OCI-LY3 (cell line): Measurements from ENCODE around the gene TBX6.

Source experiments
- H2AFZ ChIP-seq: fragments of 200-600, 300-600 bp; shearing (Covaris generic); 2 replicates; pipeline ENCODE4 v1.6.0; 2014; ENCODE audit warnings: antibody characterized with exemption, low read depth, low read length
- H3K27ac ChIP-seq: fragments of 200-600, 300-600 bp; sonication (generic); 2 replicates; pipeline ENCODE4 v1.5.1; 2014; ENCODE audit warnings: mild to moderate bottlenecking, low read length, moderate library complexity, mixed read lengths
- H3K27me3 ChIP-seq: fragments of 200-600, 300-600 bp; sonication (generic); 2 replicates; pipeline ENCODE4 v1.6.1; 2014; ENCODE audit warnings: low read depth, low read length, mixed read lengths
- H3K36me3 ChIP-seq: fragments of 200-600, 300-600 bp; sonication (generic); replicated peaks from 2 replicates; pipeline ENCODE3; 2014; ENCODE audit warnings: low read depth, low read length, mixed read lengths
- H3K4me1 ChIP-seq: fragments of 300-600, 200-600 bp; sonication (generic); 2 replicates; pipeline ENCODE4 v1.6.1; 2014; ENCODE audit warnings: low read length, mixed read lengths
- H3K4me2 ChIP-seq: fragments of 200-600, 300-600 bp; sonication (generic); 2 replicates; pipeline ENCODE4 v1.6.1; 2014; ENCODE audit warnings: low read length, mixed read lengths
- H3K4me3 ChIP-seq: fragments of 300-600, 200-600 bp; sonication (generic); 2 replicates; pipeline ENCODE4 v1.5.1; 2014; ENCODE audit warnings: antibody characterized with exemption, mild to moderate bottlenecking, low read length, moderate library complexity
- H3K79me2 ChIP-seq: fragments of 300-600, 200-600 bp; shearing (Covaris generic); 2 replicates; pipeline ENCODE4 v1.6.1; 2014; ENCODE audit warnings: mild to moderate bottlenecking, low read length, mixed read lengths
- H3K9ac ChIP-seq: fragments of 300-600, 200-600 bp; shearing (Covaris generic); 2 replicates; pipeline ENCODE4 v1.6.0; 2014; ENCODE audit warnings: mild to moderate bottlenecking, low read length, moderate library complexity
- H3K9me3 ChIP-seq: fragments of 200-600, 300-600 bp; shearing (Covaris generic); 2 replicates; pipeline ENCODE4 v1.6.1; 2014; ENCODE audit warnings: low read length, mixed read lengths; ENCODE audit not compliant: insufficient read depth
- H4K20me1 ChIP-seq: fragments of 200-600, 300-600 bp; sonication (generic); 2 replicates; pipeline ENCODE4 v1.6.1; 2016; ENCODE audit warnings: low read length, mixed read lengths; ENCODE audit not compliant: insufficient read depth
- CTCF ChIP-seq: fragments of 200-600, 300-600 bp; sonication (generic); IDR thresholded peaks from 2 replicates; pipeline ENCODE4 v1.5.1; 2014; ENCODE audit warnings: antibody characterized with exemption, low read length, low read depth
- EZH2phosphoT487 ChIP-seq: fragments of 200-600 bp; shearing (Covaris generic); IDR thresholded peaks from 2 replicates; pipeline ENCODE4 v1.6.1; 2018; ENCODE audit warnings: antibody characterized with exemption, mixed run types, low read depth

Gene TBX6

GRCh38 chr16:30084096-30084815, 7.5 kb downstream of the TBX6 start:
- Histone ChIP-seq H3K9ac (no peak overlapping the region), H3K79me2 (peaks cover 8% of the 10 kb centered on the region), H3K4me1 (no peaks in the 10 kb centered on the region), H3K4me2 (no peak overlapping the region), H3K27me3 (no peaks in the 10 kb centered on the region), H4K20me1 (no peaks in the 10 kb centered on the region), H3K36me3 (peaks cover 50% of the 10 kb centered on the region), H3K9me3 (no peaks in the 10 kb centered on the region), H2AFZ (no peak overlapping the region), H3K4me3 (no peak overlapping the region), H3K27ac (no peak overlapping the region)
- TF ChIP-seq CTCF, result no peak
- no peak for TF ChIP-seq EZH2phosphoT487

DNA sequence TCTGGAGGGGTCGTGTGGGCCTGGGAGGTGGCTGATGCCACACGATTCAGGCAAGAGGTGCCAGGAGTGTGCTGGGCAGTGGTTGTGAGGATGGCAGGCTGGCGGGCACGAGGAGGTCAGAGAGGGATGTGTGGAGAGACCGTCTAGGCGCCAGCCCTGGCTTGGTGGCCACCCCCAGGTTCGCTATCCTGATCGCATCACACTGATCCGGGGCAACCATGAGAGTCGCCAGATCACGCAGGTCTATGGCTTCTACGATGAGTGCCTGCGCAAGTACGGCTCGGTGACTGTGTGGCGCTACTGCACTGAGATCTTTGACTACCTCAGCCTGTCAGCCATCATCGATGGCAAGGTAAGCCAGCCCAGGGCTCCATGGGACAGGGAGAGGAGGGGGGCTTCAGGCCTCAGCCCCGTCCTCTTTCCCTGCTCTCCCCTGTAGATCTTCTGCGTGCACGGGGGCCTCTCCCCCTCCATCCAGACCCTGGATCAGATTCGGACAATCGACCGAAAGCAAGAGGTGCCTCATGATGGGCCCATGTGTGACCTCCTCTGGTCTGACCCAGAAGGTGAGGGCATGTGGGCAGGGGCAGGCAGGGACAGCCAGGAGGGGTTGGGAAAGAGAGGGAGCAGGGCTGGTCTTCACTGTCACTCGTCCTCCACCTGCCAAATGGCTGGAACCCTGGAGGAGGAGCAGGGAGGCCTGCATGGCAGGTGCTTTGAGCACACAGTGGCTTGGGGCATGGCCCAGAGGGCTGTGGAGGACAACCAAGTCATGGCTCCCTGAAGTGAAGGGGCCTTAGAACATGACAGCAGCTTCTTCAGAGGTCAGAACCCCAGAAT, 8.3 kb downstream of the TBX6 start:
- Histone ChIP-seq H3K36me3 (peaks cover 56% of the 10 kb centered on the region), H3K9ac (no peak overlapping the region), H3K27me3 (no peaks in the 10 kb centered on the region), H3K4me2 (no peak overlapping the region), H4K20me1 (no peaks in the 10 kb centered on the region), H3K4me3 (no peak overlapping the region), H3K27ac (no peak overlapping the region), H2AFZ (no peak overlapping the region), H3K4me1 (no peaks in the 10 kb centered on the region), H3K9me3 (no peaks in the 10 kb centered on the region), H3K79me2 (peaks cover 14% of the 10 kb centered on the region)
- TF ChIP-seq CTCF (no peak), EZH2phosphoT487 (no peak)

- no peaks in the 10 kb centered on the region for H3K4me1 ChIP-seq
- no peaks in the 10 kb centered on the region for H3K9me3 ChIP-seq
- peaks cover 22% of the 10 kb centered on the region for H3K79me2 ChIP-seq
- H3K36me3 ChIP-seq, result peaks cover 64% of the 10 kb centered on the region
- H3K27ac ChIP-seq, result no peak overlapping the region
- H3K4me3 ChIP-seq, result no peak overlapping the region
- H4K20me1 ChIP-seq, result no peaks in the 10 kb centered on the region
- no peaks in the 10 kb centered on the region for H3K27me3 ChIP-seq
- TF ChIP-seq EZH2phosphoT487, result no peak
- TF ChIP-seq CTCF, result peak; percentile 16; the same call in 1 of the 2 replicates
- no peak overlapping the region for H3K9ac ChIP-seq
- no peak overlapping the region for H2AFZ ChIP-seq
- H3K4me2 ChIP-seq, result no peak overlapping the region
These were observed 9.1 kb downstream of the TBX6 start for GRCh38 chr16:30082545-30083090.

DNA sequence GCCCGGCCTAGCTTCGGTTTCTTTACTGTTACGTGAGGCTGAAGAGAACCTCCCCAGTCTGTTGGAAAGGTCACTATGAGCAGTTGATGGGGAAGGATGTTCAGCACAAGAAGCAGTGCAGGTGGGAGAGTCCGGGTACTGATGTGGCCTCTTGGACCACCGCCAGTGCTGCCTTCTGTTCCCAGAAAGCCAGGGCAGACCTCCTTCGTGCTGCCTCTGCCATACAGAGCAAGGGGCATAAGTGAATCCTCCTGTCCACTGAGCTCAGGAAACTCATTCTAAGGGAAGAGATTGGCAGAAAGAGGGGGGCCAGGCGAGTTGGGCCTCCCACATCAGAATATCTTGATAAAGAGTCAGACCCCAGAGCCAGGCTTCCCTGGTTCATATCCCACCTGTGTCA, 12.2 kb downstream of the TBX6 start:
- TF ChIP-seq CTCF (no peak), EZH2phosphoT487 (no peak)
- H3K36me3 ChIP-seq, result peaks cover 51% of the 10 kb centered on the region
- H2AFZ ChIP-seq, result no peak overlapping the region
- no peak overlapping the region for H3K9ac ChIP-seq
- H3K4me1 ChIP-seq, result peaks cover 16% of the 10 kb centered on the region
- H4K20me1 ChIP-seq, result peaks cover 9% of the 10 kb centered on the region
- H3K4me3 ChIP-seq, result no peak overlapping the region
- no peak overlapping the region for H3K4me2 ChIP-seq
- peaks cover 42% of the 10 kb centered on the region for H3K79me2 ChIP-seq
- H3K27me3 ChIP-seq, result no peaks in the 10 kb centered on the region
- H3K27ac ChIP-seq, result no peak overlapping the region
- no peaks in the 10 kb centered on the region for H3K9me3 ChIP-seq
